ENCODE measurements around the gene HOXA6. TPM values are rescaled to one million over a fixed set of nuclear protein-coding genes. Genes with fewer than 3 reads are reported as not detected.
A peak's percentile ranks its signal among the peaks of the same experiment; 100 is the strongest.

The HOXA6 gene
- total RNA-seq, 1 donor from 2014 or later = 45.6 TPM

DNA sequence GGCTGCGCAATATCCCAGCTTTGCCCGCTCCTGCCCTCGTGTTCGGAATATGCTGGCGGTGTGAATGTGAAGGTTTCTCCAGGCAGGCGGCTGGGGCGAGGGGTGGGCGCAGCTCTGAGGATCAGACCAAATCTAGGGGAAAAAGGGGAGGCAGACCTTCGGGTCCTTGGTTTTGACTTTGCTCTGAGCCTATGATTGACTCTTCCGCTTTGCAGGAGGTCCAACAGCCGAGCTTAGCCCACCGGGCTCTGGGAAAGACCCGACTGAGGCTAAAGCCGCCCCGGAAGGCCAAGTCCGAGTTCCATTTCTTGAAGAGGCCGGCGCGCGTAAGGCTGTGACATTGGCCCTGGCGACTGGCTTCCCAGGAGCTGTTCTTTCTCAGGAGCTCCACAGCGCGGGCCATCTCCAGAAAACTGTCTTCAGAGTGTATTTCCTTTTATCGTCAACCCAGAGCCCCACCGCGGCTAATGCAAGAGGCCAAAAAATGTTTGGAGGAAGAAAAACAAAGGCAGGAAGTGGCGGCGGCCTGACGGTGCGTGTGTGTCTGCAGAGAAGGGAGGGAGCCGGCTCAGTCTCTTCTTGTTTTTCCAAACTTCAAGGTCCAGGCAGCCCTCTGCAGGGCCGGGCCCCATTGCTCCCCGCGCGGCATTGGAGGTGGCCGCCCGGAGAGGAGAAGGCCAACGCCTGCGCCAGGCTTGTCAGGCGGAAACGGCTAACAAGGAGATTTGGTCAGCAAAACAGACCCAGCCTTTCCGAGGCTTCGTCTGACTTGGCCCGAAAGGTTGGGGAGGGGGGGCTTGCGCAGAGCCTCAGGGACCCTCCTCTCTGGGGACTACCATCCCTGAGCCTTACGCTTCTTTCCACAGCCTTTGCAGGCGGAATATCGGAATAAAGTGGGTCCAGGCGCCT is 41.1 kb upstream of the HOXA6 start:
- peak overlapping the region; percentile 95 for H3K27ac Mint-ChIP-seq
- H3K4me1 Mint-ChIP-seq = peaks cover 60% of the 10 kb centered on the region
- no peaks in the 10 kb centered on the region for H3K36me3 Mint-ChIP-seq
- H3K27me3 Mint-ChIP-seq (ENCODE audit: low read depth) = peaks cover 97% of the 10 kb centered on the region
- H3K9me3 Mint-ChIP-seq = no peaks in the 10 kb centered on the region
- DNase-seq (ENCODE audit: low spot score in 2 of 2, unreplicated experiment in 2 of 2) = peak in 1 of 2 experiments; percentile 43
- H3K4me3 Mint-ChIP-seq = peak overlapping the region; percentile 61
- TF ChIP-seq, protein P1, sequence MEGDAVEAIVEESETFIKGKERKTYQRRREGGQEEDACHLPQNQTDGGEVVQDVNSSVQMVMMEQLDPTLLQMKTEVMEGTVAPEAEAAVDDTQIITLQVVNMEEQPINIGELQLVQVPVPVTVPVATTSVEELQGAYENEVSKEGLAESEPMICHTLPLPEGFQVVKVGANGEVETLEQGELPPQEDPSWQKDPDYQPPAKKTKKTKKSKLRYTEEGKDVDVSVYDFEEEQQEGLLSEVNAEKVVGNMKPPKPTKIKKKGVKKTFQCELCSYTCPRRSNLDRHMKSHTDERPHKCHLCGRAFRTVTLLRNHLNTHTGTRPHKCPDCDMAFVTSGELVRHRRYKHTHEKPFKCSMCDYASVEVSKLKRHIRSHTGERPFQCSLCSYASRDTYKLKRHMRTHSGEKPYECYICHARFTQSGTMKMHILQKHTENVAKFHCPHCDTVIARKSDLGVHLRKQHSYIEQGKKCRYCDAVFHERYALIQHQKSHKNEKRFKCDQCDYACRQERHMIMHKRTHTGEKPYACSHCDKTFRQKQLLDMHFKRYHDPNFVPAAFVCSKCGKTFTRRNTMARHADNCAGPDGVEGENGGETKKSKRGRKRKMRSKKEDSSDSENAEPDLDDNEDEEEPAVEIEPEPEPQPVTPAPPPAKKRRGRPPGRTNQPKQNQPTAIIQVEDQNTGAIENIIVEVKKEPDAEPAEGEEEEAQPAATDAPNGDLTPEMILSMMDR (IDR thresholded peaks at IDR 0.05; ENCODE audit: unreplicated experiment) = no peak

GRCh38 chr7:27187475-27188385 is 40.2 kb upstream of the HOXA6 start:
- TF ChIP-seq, protein P1 (IDR thresholded peaks at IDR 0.05; ENCODE audit: unreplicated experiment) = no peak
- peak overlapping the region; percentile 61 for H3K4me3 Mint-ChIP-seq
- H3K36me3 Mint-ChIP-seq = no peaks in the 10 kb centered on the region
- peak in 1 of 2 experiments; percentile 41 for DNase-seq (ENCODE audit: low spot score in 2 of 2, unreplicated experiment in 2 of 2)
- H3K27me3 Mint-ChIP-seq (ENCODE audit: low read depth) = peaks cover 97% of the 10 kb centered on the region
- H3K9me3 Mint-ChIP-seq = no peaks in the 10 kb centered on the region
- H3K27ac Mint-ChIP-seq = peak overlapping the region; percentile 95
- peaks cover 59% of the 10 kb centered on the region for H3K4me1 Mint-ChIP-seq

DNA sequence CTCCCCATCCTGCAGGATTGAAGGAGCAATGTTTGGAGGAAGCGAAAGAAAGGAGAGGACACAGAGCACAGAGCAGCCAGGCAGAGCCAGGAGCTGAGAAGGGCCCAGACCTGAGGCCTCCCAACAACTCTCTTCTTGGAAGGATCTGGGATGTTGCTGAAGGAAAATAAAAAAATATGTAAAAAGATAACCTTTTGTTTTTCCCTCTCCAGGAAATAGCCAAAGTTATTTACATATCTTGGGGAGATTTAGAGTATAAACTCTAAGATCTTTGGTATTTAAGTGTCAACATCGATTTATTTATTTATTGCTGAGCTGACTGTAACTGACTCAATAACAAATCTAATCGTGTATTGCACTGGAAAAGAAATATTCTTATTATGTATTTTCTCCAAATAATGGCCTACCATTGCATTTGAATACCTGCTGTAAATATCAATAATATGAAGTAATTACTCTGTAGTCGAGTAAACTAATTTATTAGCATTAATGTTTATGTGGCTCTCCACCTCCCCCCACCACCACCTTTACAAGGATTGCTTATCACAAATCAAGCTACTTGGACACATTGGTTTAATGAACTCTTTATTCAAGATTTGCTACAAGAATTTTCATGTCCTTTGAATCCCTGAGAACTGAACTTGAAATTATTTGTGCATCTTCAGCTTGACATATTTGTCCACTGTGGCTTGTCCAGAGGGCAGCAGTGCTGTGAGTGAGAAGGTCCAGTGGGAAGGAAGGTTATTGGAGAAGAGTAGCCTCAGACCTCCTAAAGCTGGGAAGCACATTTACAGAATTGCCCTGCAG is 39.3 kb upstream of the HOXA6 start:
- peaks cover 57% of the 10 kb centered on the region for H3K4me1 Mint-ChIP-seq
- no peaks in the 10 kb centered on the region for H3K9me3 Mint-ChIP-seq
- peak overlapping the region; percentile 73 for H3K4me3 Mint-ChIP-seq
- DNase-seq (ENCODE audit: low spot score in 2 of 2, unreplicated experiment in 2 of 2) = no peak
- peaks cover 99% of the 10 kb centered on the region for H3K27me3 Mint-ChIP-seq (ENCODE audit: low read depth)
- H3K36me3 Mint-ChIP-seq = no peaks in the 10 kb centered on the region
- TF ChIP-seq, protein P1 (IDR thresholded peaks at IDR 0.05; ENCODE audit: unreplicated experiment) = no peak
- peak overlapping the region; percentile 95 for H3K27ac Mint-ChIP-seq

DNA sequence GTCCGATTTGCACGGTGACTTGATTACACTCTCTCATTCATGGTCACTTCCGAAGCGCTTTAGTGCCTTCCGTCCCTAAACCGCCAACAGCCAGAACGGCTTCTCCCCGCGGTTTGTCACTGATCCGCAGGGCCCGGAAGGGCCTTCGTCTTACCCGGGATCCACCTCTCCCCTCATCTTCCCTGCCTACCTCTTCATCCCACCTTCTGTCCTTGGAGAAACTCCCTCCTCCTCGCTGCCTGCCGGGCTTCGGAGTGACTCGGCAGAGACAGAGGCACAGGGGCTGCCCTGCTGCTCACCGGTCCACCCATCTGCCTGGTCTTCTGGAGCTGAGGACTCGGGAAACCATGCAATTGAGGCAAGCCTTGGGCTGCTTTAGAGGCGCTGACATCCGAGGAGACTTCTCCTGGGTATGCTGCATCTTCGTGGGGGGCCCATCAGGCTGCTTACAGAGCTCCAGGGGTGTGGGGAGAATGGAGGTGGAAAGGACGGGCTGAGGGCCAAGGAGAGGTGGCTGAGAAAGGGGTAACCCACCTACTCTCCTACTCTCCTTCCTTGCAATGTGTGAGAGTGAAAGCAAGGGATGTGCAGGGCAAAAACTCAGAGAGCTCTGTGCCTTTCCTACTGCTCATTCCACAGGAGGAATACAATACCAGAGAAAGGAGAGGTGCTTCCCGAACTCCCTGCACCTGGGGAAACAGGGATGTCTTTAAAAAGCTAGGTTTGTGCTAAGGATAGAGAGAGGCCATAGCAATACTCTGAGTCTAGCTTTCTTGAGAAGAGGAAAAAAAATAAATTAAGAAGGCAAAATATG is 38.5 kb upstream of the HOXA6 start:
- Mint-ChIP-seq H3K9me3 (no peaks in the 10 kb centered on the region), H3K4me1 (peaks cover 56% of the 10 kb centered on the region), H3K36me3 (no peaks in the 10 kb centered on the region), H3K27ac (peak overlapping the region; percentile 93), H3K27me3 (ENCODE audit: low read depth) (peaks cover 99% of the 10 kb centered on the region), H3K4me3 (peak overlapping the region; percentile 73)
- TF ChIP-seq, protein P1 (IDR thresholded peaks at IDR 0.05; ENCODE audit: unreplicated experiment) = no peak
- DNase-seq (ENCODE audit: low spot score in 2 of 2, unreplicated experiment in 2 of 2) = peak in 1 of 2 experiments; percentile 46
